Kidney epithelial cell (primary cell): ENCODE measurements around the gene EPS8L3. TPM values are rescaled to one million over a fixed set of nuclear protein-coding genes. Genes with fewer than 3 reads are reported as not detected.
"Not testable (repeated sequence)": the region's sequence is repeated elsewhere in the genome, so short reads cannot be mapped to it uniquely, and the experiment has no call there.

Experiments
- DNase-seq: peaks from one replicate; pipeline ENCODE4 v3.0.0-alpha.2; 2010; ENCODE audit warnings: low read depth
- H3K27me3 ChIP-seq: 2 replicates; pipeline ENCODE4 v1.6.0; 2011; ENCODE audit warnings: low read length; ENCODE audit not compliant: control insufficient read depth, insufficient read depth
- H3K36me3 ChIP-seq: 2 replicates; pipeline ENCODE4 v1.5.1; 2011; ENCODE audit warnings: low read length; ENCODE audit not compliant: control insufficient read depth, insufficient read depth
- H3K4me3 ChIP-seq: 2 replicates; pipeline ENCODE4 v1.5.1; 2011; ENCODE audit warnings: low read depth, mild to moderate bottlenecking, control low read depth, low read length
- total RNA-seq: library from RNA; depleted of rRNA; stranded (reverse); fragments of >200 nt; gene quantifications from 2 replicates; pipeline ENCODE4 v1.2.3, GENCODE V29; 2015
- TF ChIP-seq, protein P1 (sequence below): IDR thresholded peaks from 2 replicates; pipeline ENCODE4 v1.5.1; 2011; ENCODE audit warnings: mild to moderate bottlenecking, moderate library complexity, low read length, control low read depth, inconsistent platforms; ENCODE audit not compliant: insufficient read depth, poor library complexity, severe bottlenecking

Gene EPS8L3
- total RNA-seq, 1 donor from 2014 or later = 0.04 TPM

DNA sequence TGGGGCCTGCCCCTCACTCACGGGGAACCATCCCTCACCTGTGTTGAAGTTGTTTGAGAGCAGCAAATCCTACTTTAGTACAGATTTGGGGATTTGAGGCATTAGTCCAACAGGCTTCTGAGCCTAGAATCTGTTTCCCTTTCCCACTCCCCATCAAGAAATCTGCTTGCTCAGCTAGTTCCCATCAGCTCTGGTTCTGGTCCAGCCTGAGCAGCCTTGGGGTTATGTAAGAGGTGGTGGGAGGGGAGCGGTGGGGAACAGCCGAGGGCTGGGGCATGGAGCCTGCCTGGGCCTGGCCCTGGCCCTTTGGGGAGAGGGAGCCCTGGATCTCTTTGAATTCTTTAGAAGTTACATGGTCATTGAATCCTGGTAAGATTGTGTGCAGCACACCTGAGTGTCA is 47.6 kb downstream of the EPS8L3 start:
- no peaks in the 10 kb centered on the region for H3K36me3 ChIP-seq
- peaks cover 3% of the 10 kb centered on the region for H3K27me3 ChIP-seq
- TF ChIP-seq, protein P1, sequence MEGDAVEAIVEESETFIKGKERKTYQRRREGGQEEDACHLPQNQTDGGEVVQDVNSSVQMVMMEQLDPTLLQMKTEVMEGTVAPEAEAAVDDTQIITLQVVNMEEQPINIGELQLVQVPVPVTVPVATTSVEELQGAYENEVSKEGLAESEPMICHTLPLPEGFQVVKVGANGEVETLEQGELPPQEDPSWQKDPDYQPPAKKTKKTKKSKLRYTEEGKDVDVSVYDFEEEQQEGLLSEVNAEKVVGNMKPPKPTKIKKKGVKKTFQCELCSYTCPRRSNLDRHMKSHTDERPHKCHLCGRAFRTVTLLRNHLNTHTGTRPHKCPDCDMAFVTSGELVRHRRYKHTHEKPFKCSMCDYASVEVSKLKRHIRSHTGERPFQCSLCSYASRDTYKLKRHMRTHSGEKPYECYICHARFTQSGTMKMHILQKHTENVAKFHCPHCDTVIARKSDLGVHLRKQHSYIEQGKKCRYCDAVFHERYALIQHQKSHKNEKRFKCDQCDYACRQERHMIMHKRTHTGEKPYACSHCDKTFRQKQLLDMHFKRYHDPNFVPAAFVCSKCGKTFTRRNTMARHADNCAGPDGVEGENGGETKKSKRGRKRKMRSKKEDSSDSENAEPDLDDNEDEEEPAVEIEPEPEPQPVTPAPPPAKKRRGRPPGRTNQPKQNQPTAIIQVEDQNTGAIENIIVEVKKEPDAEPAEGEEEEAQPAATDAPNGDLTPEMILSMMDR = no peak
- H3K4me3 ChIP-seq = no peak overlapping the region
- DNase-seq = no peak

DNA sequence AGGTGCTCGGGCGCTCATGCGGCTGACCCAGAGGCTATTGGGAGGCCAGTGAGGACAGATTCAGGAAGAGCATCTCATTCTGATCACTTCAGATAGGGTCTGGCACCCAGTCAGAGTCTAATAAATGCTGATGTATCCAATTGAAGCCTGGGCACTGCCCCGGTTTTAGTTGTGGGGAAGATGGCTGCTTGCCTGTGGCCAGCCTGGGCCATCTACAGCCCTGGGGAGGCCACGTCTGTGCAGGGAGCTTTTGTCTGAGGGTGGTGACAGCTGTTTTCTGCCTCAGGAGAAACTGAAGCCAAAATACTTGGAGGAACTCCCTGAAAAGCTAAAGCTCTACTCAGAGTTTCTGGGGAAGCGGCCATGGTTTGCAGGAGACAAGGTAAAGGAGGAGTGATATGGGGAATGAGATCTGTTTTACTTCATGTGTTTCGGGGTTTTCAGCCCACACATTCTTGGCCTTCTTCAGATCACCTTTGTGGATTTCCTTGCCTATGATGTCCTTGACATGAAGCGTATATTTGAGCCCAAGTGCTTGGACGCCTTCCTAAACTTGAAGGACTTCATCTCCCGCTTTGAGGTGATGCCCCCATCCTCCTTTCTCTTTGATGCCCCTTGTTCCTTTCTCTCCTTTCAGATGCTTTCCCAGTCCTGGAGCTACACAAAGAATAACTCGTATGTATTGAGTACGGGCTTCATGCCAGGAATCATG is 48.9 kb downstream of the EPS8L3 start:
- TF ChIP-seq, protein P1 = no peak
- H3K4me3 ChIP-seq = no peak overlapping the region
- peaks cover 3% of the 10 kb centered on the region for H3K27me3 ChIP-seq
- no peak for DNase-seq
- no peaks in the 10 kb centered on the region for H3K36me3 ChIP-seq

- Histone ChIP-seq H3K4me3 (no peak overlapping the region), H3K27me3 (peaks cover 3% of the 10 kb centered on the region), H3K36me3 (no peaks in the 10 kb centered on the region)
- no peak for DNase-seq
- TF ChIP-seq, protein P1 = no peak
Measured at GRCh38 chr1:109713636-109714035, 50.1 kb downstream of the EPS8L3 start.

GRCh38 chr1:109712321-109712864 is 51.3 kb downstream of the EPS8L3 start:
- Histone ChIP-seq H3K36me3 (no peaks in the 10 kb centered on the region), H3K27me3 (peaks cover 3% of the 10 kb centered on the region), H3K4me3 (no peak overlapping the region)
- no peak for DNase-seq
- TF ChIP-seq, protein P1 = no peak

DNA sequence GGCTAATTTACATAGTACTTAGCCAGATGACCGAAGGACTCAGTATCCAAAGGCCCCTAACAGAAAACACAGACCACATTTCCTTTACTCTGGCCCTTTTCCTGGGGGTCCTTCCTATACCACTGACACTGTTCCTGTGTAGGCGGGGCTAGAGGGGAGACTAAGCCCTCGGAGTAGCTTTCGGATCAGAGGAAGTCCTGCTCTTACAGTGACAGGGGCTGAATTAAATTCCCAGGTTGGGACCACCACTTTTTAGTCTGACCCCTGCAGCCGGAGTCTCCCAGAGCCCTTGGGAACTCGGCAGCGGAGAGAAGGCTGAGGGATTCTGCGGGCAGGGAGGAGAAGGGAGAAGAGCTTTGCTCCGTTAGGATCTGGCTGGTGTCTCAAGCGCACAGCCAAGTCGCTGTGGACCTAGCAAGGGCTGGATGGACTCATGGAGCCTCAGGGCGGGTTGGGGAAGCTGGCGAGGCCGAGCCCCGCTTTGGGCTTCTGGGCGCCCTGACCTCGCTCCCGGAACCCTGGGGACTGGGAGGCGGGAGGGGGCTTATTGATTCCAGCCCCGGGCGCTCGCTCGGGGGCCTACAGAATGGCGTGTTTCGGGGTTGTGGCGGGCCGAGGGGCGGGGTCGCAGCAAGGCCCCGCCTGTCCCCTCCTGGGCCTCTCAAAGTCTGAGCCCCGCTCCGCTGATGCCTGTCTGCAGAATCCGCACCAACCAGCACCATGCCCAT is 52.0 kb downstream of the EPS8L3 start, which contains the start of gene GSTM5:
Gene GSTM5 (plus strand): TSS at position 659 of the 728 bp plus-strand sequence. CDS start 62 bp downstream, at position 721.
- H3K4me3 ChIP-seq, H3K27me3 ChIP-seq, DNase-seq, H3K36me3 ChIP-seq: not testable (repeated sequence)

DNA sequence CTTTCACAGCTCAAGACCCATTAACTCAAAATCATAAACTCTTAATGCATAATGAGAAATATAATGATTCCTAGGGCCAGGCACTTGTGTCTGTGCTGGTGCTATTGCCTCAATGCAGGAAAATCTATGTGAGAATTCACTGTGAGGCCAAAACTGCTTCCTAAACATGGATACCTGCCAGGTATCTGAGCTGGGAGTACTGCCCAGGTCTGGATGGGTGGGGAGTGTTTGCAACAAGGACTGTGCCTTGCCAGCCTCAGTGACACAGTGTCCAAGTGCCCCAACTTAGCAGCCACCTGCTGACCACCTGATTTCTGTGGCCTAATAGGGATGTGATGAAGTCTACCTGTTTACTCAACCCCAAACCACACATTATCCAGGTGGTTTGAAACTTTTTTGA is 53.9 kb downstream of the EPS8L3 start:
- H3K27me3 ChIP-seq, H3K4me3 ChIP-seq, H3K36me3 ChIP-seq, DNase-seq: not testable (repeated sequence)

- not testable (repeated sequence) for H3K36me3 ChIP-seq
Measured at GRCh38 chr1:109708949-109709348, 54.8 kb downstream of the EPS8L3 start.

More at GRCh38 chr1:109708949-109709348, 54.8 kb downstream of the EPS8L3 start:
- not testable (repeated sequence) for H3K27me3 ChIP-seq, H3K4me3 ChIP-seq, DNase-seq
